Measurements from ENCODE around the gene VAV2.

VAV2 gene

GRCh38 chr9:133810556-133811195 is 181.4 kb downstream of the VAV2 start:
- DNase-seq = no peak

- DNase-seq = no peak
Observed at GRCh38 chr9:133809335-133809734, 182.8 kb downstream of the VAV2 start.

- no peak for DNase-seq
Observed at GRCh38 chr9:133807818-133808217, 184.3 kb downstream of the VAV2 start.

GRCh38 chr9:133807037-133807436 is 185.1 kb downstream of the VAV2 start:
- DNase-seq = no peak

- DNase-seq = no peak
Observed at GRCh38 chr9:133806623-133807010, 185.5 kb downstream of the VAV2 start.

GRCh38 chr9:133805876-133806622 is 186.1 kb downstream of the VAV2 start:
- DNase-seq = no peak

- no peak for DNase-seq
Observed at GRCh38 chr9:133804199-133804598, 187.9 kb downstream of the VAV2 start.

GRCh38 chr9:133803745-133804144 is 188.4 kb downstream of the VAV2 start:
- no peak for DNase-seq

GRCh38 chr9:133803028-133803585 is 189.0 kb downstream of the VAV2 start:
- no peak for DNase-seq

- DNase-seq = no peak
Observed at GRCh38 chr9:133801739-133802138, 190.4 kb downstream of the VAV2 start.

- no peak for DNase-seq
Observed at GRCh38 chr9:133800266-133800665, 191.9 kb downstream of the VAV2 start.

GRCh38 chr9:133799716-133800115 is 192.4 kb downstream of the VAV2 start:
- DNase-seq = no peak

- DNase-seq = no peak
Observed at GRCh38 chr9:133799106-133799505, 193.0 kb downstream of the VAV2 start.

GRCh38 chr9:133798160-133798559 is 194.0 kb downstream of the VAV2 start:
- no peak for DNase-seq

- DNase-seq = no peak
Observed at GRCh38 chr9:133797406-133798105, 194.6 kb downstream of the VAV2 start.

- no peak for DNase-seq
Observed at GRCh38 chr9:133796562-133796961, 195.6 kb downstream of the VAV2 start.

GRCh38 chr9:133795049-133795448 is 197.1 kb downstream of the VAV2 start:
- no peak for DNase-seq

- DNase-seq = no peak
Observed at GRCh38 chr9:133794016-133794760, 197.9 kb downstream of the VAV2 start.

GRCh38 chr9:133793471-133793870 is 198.7 kb downstream of the VAV2 start:
- DNase-seq = no peak

GRCh38 chr9:133792721-133793470 is 199.2 kb downstream of the VAV2 start:
- DNase-seq = no peak

- DNase-seq = no peak
Observed at GRCh38 chr9:133791735-133792649, 200.1 kb downstream of the VAV2 start.

Data from NCI-H187 treated with DMSO at 0.1 percent for 48 hours (cell line).